Activated CD8-positive, alpha-beta memory T cell treated with anti-CD3 and anti-CD28 coated beads for 36 hours (primary cell): Measurements from ENCODE around the gene HPN. TPM values are rescaled to one million over a fixed set of nuclear protein-coding genes. Genes with fewer than 3 reads are reported as not detected.
"Not testable (repeated sequence)": the region's sequence is repeated elsewhere in the genome, so short reads cannot be mapped to it uniquely, and the experiment has no call there.

Experiments
- CTCF ChIA-PET: fragments of 350-600 bp; sonication (Branson Sonifier 250); formaldehyde crosslinking; loops from one replicate; lab custom pipeline; 2021; ENCODE audit warnings: antibody characterized with exemption; lab: Charles Lee
- POLR2A ChIA-PET: fragments of 350-600 bp; sonication (Branson Sonifier 250); formaldehyde crosslinking; loops from one replicate; lab custom pipeline; 2021; ENCODE audit warnings: antibody characterized with exemption; lab: Charles Lee
- total RNA-seq, 2 experiments: library from RNA; stranded (reverse); gene quantifications; one replicate each; pipeline ENCODE4 v1.2.3, GENCODE V29; 2021

The HPN gene
- not detected for total RNA-seq

- CTCF ChIA-PET = no interaction called here
- POLR2A ChIA-PET = no interaction called here
These were observed at the start of gene HPN for GRCh38 chr19:35041548-35042055. HPN (plus strand) TSS chr19:35041721; CDS start chr19:35042507, 786 bp downstream.

- POLR2A ChIA-PET = not testable (repeated sequence)
- CTCF ChIA-PET = interaction anchor here (0.9 kb wide), 2 partner anchors 9 to 11 kb away, joined by 3 read pairs; no protein-coding TSS in a partner anchor
These were observed 48.9 kb upstream of the HPN start for GRCh38 chr19:34992582-34992981.

DNA sequence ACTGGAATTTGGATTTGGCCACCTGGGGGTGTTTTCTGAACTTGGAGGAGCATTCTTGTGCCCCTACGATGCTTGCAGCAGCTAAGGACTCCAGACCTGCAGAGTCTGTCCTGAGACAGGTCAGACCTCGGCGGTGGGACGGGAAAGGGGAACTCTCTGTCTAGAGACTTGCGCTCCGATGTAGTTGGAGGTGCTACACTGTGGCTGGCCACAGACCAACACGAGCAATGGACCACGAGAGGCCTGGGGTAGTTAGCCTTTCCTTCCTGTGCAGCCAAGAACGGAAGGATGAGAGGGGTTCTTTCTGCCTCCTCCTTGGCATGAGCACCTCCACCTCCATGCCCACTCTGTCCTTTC, 47.3 kb upstream of the HPN start:
- CTCF ChIA-PET = no interaction called here
- POLR2A ChIA-PET = no interaction called here

GRCh38 chr19:34994643-34995541, 46.6 kb upstream of the HPN start:
- ChIA-PET CTCF (interaction anchor here (0.6 to 2.2 kb wide), 6 partner anchors 16 to 146 kb away, joined by 3 to 9 read pairs (median 4); no protein-coding TSS in a partner anchor), POLR2A (interaction anchor here (0.6 kb wide), 1 partner anchor 256 kb away, joined by 6 read pairs; no protein-coding TSS in a partner anchor)

DNA sequence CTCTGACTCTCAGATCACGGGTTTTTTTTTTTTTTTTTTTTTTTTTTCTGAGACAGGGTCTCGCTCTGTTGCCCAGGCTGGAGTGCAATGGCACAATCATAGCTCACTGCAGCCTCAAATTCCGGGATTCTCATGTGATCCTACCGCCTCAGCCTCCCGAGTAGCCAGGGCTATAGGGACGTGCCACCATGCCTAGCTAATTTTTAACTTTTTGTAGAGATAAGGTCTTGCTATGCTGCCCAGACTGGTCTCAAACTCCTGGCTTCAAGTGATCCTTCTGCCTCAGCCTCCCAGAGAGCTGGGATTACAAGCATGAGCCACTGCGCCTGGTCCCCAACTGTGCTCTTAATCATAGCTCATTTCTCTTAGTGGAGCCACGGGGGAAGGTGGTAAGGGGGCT, 46.0 kb upstream of the HPN start:
- CTCF ChIA-PET = interaction anchor here (0.5 to 2.2 kb wide), 7 partner anchors 15 to 361 kb away, joined by 3 to 9 read pairs (median 4); no protein-coding TSS in a partner anchor

DNA sequence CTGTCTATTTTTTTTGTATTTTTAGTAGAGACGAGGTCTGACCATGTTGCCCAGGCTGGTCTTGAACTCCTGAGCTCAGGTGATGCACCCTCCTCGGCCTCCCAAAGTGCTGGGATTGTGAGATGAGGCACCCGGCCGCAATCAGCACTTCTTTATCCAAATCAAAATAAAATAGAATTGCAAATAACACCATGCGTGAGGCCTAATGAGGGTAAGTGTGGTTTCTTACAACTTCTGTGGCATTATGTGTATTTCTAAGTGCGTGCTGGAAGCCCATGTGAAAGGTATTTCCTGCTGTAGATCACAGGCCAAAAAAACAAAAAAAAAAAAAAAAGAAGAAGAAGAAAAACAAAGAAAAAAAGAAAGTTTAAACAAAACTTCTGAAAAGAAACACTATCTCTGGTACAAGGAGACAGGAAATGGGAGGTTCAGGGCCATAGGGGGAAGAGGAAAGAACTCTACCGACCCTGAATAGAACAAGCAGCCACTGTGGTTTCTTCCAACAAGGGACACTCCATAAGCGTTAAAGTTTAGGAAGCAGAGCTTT, 44.4 kb upstream of the HPN start:
- ChIA-PET CTCF (interaction anchor here (1.9 to 2.2 kb wide), 2 partner anchors 25 to 47 kb away, joined by 4 to 9 read pairs; no protein-coding TSS in a partner anchor), POLR2A (interaction anchor here (0.5 kb wide), 1 partner anchor 16 kb away, joined by 4 read pairs; no protein-coding TSS in a partner anchor)

More for the DNA sequence above, 46.0 kb upstream of the HPN start:
- POLR2A ChIA-PET = interaction anchor here (0.6 kb wide), 1 partner anchor 255 kb away, joined by 6 read pairs; no protein-coding TSS in a partner anchor

GRCh38 chr19:34998224-34998623, 43.3 kb upstream of the HPN start:
- POLR2A ChIA-PET = not testable (repeated sequence)
- CTCF ChIA-PET = interaction anchor here (0.7 kb wide), 1 partner anchor 173 kb away, joined by 3 read pairs; no protein-coding TSS in a partner anchor

GRCh38 chr19:34998777-34999497, 42.6 kb upstream of the HPN start:
- CTCF ChIA-PET = interaction anchor here (0.7 to 1.6 kb wide), 2 partner anchors 26 to 174 kb away, joined by 3 read pairs; no protein-coding TSS in a partner anchor
- POLR2A ChIA-PET = interaction anchor here (0.6 to 2.5 kb wide), 2 partner anchors 8 to 616 kb away, joined by 3 to 11 read pairs; no protein-coding TSS in a partner anchor

DNA sequence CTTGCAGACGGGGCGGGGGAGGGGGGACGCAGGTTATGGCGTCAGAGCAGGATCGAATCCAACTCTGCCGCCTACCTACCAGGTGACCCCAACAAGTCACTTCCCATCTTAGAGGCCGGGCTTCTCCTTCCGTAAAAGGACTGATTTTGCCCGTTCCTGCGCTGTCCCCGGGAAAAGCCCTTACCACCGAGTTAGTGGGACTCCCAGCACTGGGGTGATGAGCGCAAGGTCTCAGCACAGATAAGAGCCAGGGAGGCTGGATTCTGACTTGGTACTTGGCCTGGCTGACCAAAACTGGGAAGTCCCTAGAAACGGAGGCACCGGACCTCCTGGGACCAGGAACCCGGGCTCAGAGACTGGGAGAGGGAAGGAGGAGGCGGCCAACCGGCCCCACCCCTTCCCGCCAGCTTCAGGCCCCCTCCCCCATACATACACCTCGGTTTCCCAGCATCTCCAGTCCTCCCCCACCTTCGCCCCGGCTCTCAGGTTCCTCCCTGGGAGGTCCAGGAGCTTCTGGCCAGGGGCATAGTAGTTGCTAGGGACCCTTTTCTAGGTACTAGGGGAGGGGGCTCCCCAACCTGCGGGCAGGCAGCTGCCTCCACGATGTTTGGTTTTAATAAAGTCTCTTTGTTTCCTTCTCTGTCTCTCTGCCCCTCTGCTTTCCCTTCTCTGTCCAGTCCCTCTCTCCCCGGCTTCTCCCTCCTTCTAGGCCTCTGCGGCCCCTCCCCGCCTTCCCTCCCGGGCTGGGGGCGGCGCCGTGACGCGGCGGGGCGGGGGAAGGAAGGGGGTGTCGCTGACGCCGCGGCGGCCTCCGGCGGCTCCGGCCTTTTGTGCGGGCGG, 41.8 kb upstream of the HPN start, which contains the start of gene GRAMD1A:
TSS of gene GRAMD1A (plus strand) at position 826 of the 840 bp plus-strand sequence. CDS start 156 bp downstream, outside the sequence.
- POLR2A ChIA-PET = interaction anchor here (0.6 to 2.6 kb wide), 5 partner anchors 9 to 615 kb away, joined by 3 to 21 read pairs (median 4); no protein-coding TSS in a partner anchor
- CTCF ChIA-PET = interaction anchor here (1.0 to 2.8 kb wide), 4 partner anchors 11 to 27 kb away, joined by 3 to 19 read pairs (median 4); no protein-coding TSS in a partner anchor

GRCh38 chr19:35000338-35000646, 41.2 kb upstream of the HPN start:
- ChIA-PET POLR2A (interaction anchor here (0.6 to 2.6 kb wide), 5 partner anchors 10 to 322 kb away, joined by 3 to 21 read pairs (median 4); no protein-coding TSS in a partner anchor), CTCF (interaction anchor here (1.0 to 2.8 kb wide), 6 partner anchors 12 to 29 kb away, joined by 3 to 19 read pairs (median 4); no protein-coding TSS in a partner anchor)

- POLR2A ChIA-PET = interaction anchor here (0.6 to 2.6 kb wide), 7 partner anchors 10 to 322 kb away, joined by 3 to 21 read pairs (median 4); no protein-coding TSS in a partner anchor
- CTCF ChIA-PET = interaction anchor here (1.0 to 2.8 kb wide), 10 partner anchors 9 to 141 kb away, joined by 3 to 19 read pairs (median 3); no protein-coding TSS in a partner anchor
These were observed 40.6 kb upstream of the HPN start for GRCh38 chr19:35000647-35001501.

DNA sequence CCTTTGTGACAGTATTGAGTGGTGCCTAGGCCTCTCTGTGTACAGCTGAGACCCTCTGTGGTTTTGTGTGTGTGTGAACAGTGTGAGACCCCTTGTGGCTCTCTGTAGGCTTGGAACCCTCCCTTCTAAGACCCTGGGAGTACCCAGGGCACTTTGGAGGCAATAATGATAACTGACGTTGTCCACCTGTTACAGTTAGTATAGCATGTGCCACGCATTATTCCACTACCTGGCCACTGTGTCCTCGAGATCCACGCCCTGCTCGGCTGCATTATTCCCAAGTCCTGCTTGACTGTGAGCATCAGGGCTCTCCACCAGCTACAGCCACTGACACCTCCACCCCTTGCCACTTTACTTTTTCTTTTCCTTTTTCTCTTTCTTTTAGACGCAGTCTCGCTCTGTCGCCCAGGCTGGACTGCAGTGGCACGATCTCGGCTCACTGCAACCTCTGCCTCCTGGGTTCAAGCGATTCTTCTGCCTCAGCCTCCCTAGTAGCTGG, 39.4 kb upstream of the HPN start:
- ChIA-PET POLR2A (interaction anchor here (0.6 to 2.6 kb wide), 3 partner anchors 11 to 30 kb away, joined by 4 to 21 read pairs (median 5); no protein-coding TSS in a partner anchor), CTCF (interaction anchor here (1.0 to 2.8 kb wide), 6 partner anchors 9 to 140 kb away, joined by 3 to 19 read pairs (median 3); no protein-coding TSS in a partner anchor)

- ChIA-PET POLR2A (no interaction called here), CTCF (interaction anchor here (1.3 kb wide), 1 partner anchor 12 kb away, joined by 3 read pairs; no protein-coding TSS in a partner anchor)
These were observed 36.8 kb upstream of the HPN start for GRCh38 chr19:35004517-35005255.

DNA sequence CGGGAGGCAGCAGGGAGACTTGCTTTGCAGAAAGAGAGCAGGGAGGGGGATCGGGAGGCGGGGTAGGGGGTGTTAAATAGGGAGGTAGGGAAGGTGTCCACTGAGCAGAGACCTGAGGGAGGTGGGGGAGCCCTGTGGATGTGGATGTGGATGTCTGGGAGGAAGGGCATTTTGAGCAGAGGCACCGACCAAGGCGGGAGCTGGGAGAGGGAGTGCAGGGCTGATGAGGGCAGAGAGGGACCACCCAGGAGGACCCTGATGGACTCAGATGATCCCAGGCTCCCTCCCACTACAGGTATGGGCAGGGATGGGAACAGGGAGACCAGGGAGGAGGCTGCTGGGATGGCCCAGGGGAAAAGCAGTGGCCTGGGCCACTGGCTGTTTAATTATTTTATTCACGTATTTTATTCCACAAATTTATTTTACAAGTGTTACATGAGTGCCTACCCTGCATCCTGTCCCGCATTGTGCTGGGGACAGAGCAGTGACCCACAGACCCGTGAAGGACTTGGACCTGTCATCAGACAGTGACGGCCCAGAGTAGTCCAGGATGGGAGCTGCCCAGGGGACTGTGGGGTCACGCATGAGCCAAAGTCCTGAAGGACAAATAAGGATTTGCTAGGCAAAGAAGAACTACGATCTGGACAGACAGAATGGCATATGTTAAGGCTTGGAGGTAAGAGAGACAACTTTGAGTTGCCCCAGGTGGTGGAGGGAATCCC, 36.1 kb upstream of the HPN start:
- ChIA-PET POLR2A (no interaction called here), CTCF (interaction anchor here (0.9 kb wide), 1 partner anchor 39 kb away, joined by 3 read pairs; no protein-coding TSS in a partner anchor)

- POLR2A ChIA-PET = interaction anchor here (1.1 kb wide), 1 partner anchor 25 kb away, joined by 3 read pairs; no protein-coding TSS in a partner anchor
- CTCF ChIA-PET = interaction anchor here (0.9 kb wide), 1 partner anchor 38 kb away, joined by 3 read pairs; no protein-coding TSS in a partner anchor
These were observed 35.5 kb upstream of the HPN start for GRCh38 chr19:35006007-35006341.
